NCI-H460 (cell line): Measurements from ENCODE around the gene SPATA46. TPM values are rescaled to one million over a fixed set of nuclear protein-coding genes. Genes with fewer than 3 reads are reported as not detected.

Source experiments
- small RNA-seq, 2 experiments: library from RNA; depleted of rRNA; stranded (forward); fragments of <200 nt; gene quantifications; one replicate each; pipeline ENCODE3, GENCODE V24; 2014
- total RNA-seq: library from RNA; depleted of rRNA; stranded (reverse); fragments of >200 nt; shearing (Covaris generic); gene quantifications from 2 replicates; pipeline ENCODE4 v1.2.3, GENCODE V29; 2014; rRNA removed

The SPATA46 gene
- total RNA-seq, 1 experiment from 2014 or later: not detected

Small RNA genes within 50 kb of the gene (small RNA-seq; reads per million reads assigned to genes)
- gene MIR556 (0 reads per million in 2 experiments), gene RNA5SP61 (0 reads per million in 2 experiments)

Other genes with a start within 250 kb of the SPATA46 start
- 0.07 and 0.12 TPM in 2 replicates for gene C1orf226, start 4.9 kb upstream of the SPATA46 start, total RNA-seq
- gene SH2D1B, start 35.3 kb upstream of the SPATA46 start, total RNA-seq: not detected in 2 replicates
- 97.9 and 110 TPM in 2 replicates for gene UHMK1, start 121.0 kb upstream of the SPATA46 start, total RNA-seq
- 53.8 and 57.1 TPM in 2 replicates for gene UAP1, start 184.9 kb upstream of the SPATA46 start, total RNA-seq